ENCODE results near the gene GAN. TPM values are rescaled to one million over a fixed set of nuclear protein-coding genes. Genes with fewer than 3 reads are reported as not detected.

The GAN gene, protein sequence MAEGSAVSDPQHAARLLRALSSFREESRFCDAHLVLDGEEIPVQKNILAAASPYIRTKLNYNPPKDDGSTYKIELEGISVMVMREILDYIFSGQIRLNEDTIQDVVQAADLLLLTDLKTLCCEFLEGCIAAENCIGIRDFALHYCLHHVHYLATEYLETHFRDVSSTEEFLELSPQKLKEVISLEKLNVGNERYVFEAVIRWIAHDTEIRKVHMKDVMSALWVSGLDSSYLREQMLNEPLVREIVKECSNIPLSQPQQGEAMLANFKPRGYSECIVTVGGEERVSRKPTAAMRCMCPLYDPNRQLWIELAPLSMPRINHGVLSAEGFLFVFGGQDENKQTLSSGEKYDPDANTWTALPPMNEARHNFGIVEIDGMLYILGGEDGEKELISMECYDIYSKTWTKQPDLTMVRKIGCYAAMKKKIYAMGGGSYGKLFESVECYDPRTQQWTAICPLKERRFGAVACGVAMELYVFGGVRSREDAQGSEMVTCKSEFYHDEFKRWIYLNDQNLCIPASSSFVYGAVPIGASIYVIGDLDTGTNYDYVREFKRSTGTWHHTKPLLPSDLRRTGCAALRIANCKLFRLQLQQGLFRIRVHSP
- 100 to 1,000 TPM in 1 of 4 donors, 10 to 100 TPM in 3; 12.9 to 378 (median 14.7) TPM for total RNA-seq

DNA sequence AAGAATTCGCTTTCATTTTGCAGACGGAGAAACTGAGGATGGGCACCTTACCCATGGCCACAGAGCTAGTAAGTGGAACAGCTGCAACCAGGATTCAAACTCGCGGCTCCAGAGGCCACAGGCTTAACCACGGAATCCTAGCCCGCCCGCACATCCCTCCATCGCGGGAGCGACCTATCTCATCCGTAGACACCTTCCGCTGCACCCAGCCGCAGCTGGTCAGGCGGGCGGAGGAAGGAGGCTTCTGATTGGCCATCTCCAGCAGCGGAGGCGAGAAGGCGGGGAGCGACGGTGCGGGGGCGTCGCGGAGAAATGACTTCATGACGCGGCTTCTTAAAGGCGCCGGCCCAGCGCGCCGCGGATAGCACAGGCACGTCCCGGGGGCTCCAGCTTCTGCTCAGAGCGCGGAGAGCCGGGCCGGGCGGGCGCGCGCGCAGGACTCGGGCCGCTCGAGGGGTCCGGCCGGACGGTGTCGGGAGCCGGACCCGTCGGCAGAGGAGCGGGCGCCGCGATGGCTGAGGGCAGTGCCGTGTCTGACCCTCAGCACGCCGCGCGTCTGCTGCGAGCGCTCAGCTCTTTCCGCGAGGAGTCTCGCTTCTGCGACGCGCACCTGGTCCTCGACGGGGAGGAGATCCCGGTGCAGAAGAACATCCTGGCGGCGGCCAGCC lies at the start of gene GAN:
Gene GAN (plus strand): TSS at position 360 of the 668 bp plus-strand sequence. CDS start 152 bp downstream, at position 512.
- H3K36me3 ChIP-seq, result no peaks in the 10 kb centered on the region
- H3K4me1 ChIP-seq, result peaks cover 14 to 49% (median 30%) of the 10 kb centered on the region in 4 donors
- TF ChIP-seq POLR2AphosphoS5 (IDR thresholded peaks at IDR 0.05) (peak; percentile 96 to 97 (median 97)), POLR2A (IDR thresholded peaks at IDR 0.05) (peak; percentile 95), EP300 (IDR thresholded peaks at IDR 0.05; ENCODE audit: low read depth) (no peak)
- TF ChIP-seq, protein P1, sequence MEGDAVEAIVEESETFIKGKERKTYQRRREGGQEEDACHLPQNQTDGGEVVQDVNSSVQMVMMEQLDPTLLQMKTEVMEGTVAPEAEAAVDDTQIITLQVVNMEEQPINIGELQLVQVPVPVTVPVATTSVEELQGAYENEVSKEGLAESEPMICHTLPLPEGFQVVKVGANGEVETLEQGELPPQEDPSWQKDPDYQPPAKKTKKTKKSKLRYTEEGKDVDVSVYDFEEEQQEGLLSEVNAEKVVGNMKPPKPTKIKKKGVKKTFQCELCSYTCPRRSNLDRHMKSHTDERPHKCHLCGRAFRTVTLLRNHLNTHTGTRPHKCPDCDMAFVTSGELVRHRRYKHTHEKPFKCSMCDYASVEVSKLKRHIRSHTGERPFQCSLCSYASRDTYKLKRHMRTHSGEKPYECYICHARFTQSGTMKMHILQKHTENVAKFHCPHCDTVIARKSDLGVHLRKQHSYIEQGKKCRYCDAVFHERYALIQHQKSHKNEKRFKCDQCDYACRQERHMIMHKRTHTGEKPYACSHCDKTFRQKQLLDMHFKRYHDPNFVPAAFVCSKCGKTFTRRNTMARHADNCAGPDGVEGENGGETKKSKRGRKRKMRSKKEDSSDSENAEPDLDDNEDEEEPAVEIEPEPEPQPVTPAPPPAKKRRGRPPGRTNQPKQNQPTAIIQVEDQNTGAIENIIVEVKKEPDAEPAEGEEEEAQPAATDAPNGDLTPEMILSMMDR (IDR thresholded peaks at IDR 0.05), result no peak
- peak; percentile 96 for DNase-seq
- WGBS, 2 donors (ENCODE audit: low coverage in 1 of 2), result 0% methylated on average over 44 of the region's 75 CpGs; no CpG with 5 or more reads in 1 of the 2 donors
- H3K27ac ChIP-seq, result peak within 1 kb of the TSS; percentile 95 to 97 (median 96)
- intact Hi-C loops (cut with DNase I; ENCODE audit: low total_unique reads), result loop anchor here (5.0 kb wide), 1 partner anchor 42 kb away; no protein-coding TSS in a partner anchor
- H3K4me3 ChIP-seq, result peak within 1 kb of the TSS; percentile 81 to 96 (median 86)
- H3K27me3 ChIP-seq, result no peaks in the 10 kb centered on the region
- in situ Hi-C loops (cut with MboI; ENCODE audit: low pct_ligation_motif_present in 1 of 4, low pct_unique_long_range_greater_than_20kb in 1 of 4, low sequenced_read_pairs in 3 of 4), result loop anchor here in 3 of 4 donors (10.0 to 25.0 kb wide), 3 partner anchors 50 to 302 kb away; partner anchors contain the start of genes CENPN (in 1 of the 3) and CMC2 (in 1 of the 3)
- no peaks in the 10 kb centered on the region for H3K9me3 ChIP-seq

DNA sequence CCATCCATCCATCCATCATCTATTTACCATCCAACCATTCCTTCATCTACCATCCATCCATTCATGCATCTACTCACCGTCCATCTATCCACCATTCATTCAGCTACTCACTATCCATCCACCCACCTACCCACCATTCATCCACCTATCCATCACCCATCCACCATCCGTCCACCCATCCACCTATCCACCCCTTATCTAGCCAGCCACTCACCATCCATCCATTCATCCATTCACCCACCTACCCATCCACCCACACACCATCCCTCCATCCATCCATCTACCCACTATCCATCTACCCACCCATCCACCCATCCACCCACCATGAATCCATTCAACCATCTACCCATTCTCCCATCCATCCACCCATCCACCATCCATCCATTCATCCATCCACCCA lies 49.7 kb upstream of the GAN start:
- no peaks in the 10 kb centered on the region for H3K36me3 ChIP-seq
- WGBS, 2 donors (ENCODE audit: low coverage in 1 of 2), result 91 to 100% methylated on average over 2 of the region's 2 CpGs
- intact Hi-C loops (cut with DNase I; ENCODE audit: low total_unique reads), result no loop called here

DNA sequence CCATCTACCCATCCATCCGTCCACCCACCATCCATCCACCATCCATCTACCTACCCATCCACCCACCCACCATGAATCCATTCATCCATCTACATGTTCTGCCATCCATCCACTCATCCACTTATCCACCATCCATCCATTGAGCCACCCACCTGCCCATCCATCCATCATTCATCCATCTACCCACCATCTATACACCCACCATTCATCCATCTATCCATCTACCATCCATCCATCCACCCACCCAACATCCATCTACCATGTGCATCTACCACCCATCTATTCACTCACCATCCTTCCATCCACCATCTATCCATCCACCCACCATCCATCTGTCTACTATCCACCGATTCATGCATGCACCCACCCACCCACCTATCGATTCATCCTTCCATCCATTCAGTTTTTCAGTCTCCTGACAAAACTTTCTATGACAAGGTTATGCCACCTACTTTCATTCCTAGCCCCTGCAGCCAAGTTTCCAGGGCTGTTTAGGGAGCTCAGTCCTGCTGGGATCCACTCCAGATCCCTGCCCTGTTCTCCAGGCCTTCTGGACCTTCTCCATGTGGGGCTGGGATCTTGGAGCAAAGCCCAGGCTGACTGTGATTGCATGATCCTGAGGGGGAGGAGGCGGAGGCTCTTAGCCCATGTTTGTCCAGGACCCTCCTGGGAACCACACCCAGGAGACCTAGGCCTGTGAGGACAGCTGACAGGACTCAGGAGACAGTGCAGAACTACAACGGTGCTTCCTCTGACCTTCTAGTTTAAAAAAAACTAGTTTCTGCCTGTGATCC lies 48.9 kb upstream of the GAN start:
- Histone ChIP-seq H3K27ac (peak overlapping the region; percentile 81 to 85 (median 84)), H3K36me3 (no peaks in the 10 kb centered on the region), H3K4me3 (no peak overlapping the region), H3K4me1 (peaks cover 17 to 32% (median 21%) of the 10 kb centered on the region in 4 donors), H3K27me3 (no peaks in the 10 kb centered on the region), H3K9me3 (no peaks in the 10 kb centered on the region)
- intact Hi-C loops (cut with DNase I; ENCODE audit: low total_unique reads), result no loop called here
- peak; percentile 85 for DNase-seq
- TF ChIP-seq, protein P1 (IDR thresholded peaks at IDR 0.05), result no peak
- TF ChIP-seq POLR2AphosphoS5 (IDR thresholded peaks at IDR 0.05) (peak; percentile 46 to 64 (median 63)), POLR2A (IDR thresholded peaks at IDR 0.05) (no peak)
- in situ Hi-C loops (cut with MboI; ENCODE audit: low pct_ligation_motif_present in 1 of 4, low pct_unique_long_range_greater_than_20kb in 1 of 4, low sequenced_read_pairs in 3 of 4), result loop anchor here in 1 of 4 donors (10.0 kb wide), 1 partner anchor 49 kb away; the partner anchor contains the start of gene GAN
- 61 to 86% methylated on average over 3 to 5 of the region's 5 CpGs for WGBS, 2 donors (ENCODE audit: low coverage in 1 of 2)

More for the DNA sequence above, 49.7 kb upstream of the GAN start:
- Histone ChIP-seq H3K4me1 (peaks cover 17 to 32% (median 21%) of the 10 kb centered on the region in 4 donors), H3K9me3 (no peaks in the 10 kb centered on the region), H3K27ac (peak overlapping the region in 1 of 4 donors; percentile 83), H3K4me3 (no peak overlapping the region), H3K27me3 (no peaks in the 10 kb centered on the region)
- TF ChIP-seq EP300 (IDR thresholded peaks at IDR 0.05; ENCODE audit: low read depth) (no peak), POLR2A (IDR thresholded peaks at IDR 0.05) (no peak), POLR2AphosphoS5 (IDR thresholded peaks at IDR 0.05) (no peak)
- TF ChIP-seq, protein P1 (IDR thresholded peaks at IDR 0.05), result no peak
- in situ Hi-C loops (cut with MboI; ENCODE audit: low pct_ligation_motif_present in 1 of 4, low pct_unique_long_range_greater_than_20kb in 1 of 4, low sequenced_read_pairs in 3 of 4), result loop anchor here in 1 of 4 donors (10.0 kb wide), 1 partner anchor 50 kb away; the partner anchor contains the start of gene GAN
- DNase-seq, result no peak

Measured in transverse colon (tissue), 4 donors.